ENCODE measurements around the gene BICD2. TPM values are rescaled to one million over a fixed set of nuclear protein-coding genes. Genes with fewer than 3 reads are reported as not detected.

BICD2 gene
- total and polyA plus RNA-seq, 4 donors, result 13.8 to 33.2 (median 26.4) TPM

- Histone ChIP-seq H3K27me3 (ENCODE audit: control insufficient read depth in 3 of 3, insufficient read depth in 3 of 3, low read length in 2 of 3) (no peaks in the 10 kb centered on the region), H3K36me3 (ENCODE audit: control insufficient read depth in 4 of 4, insufficient read depth in 4 of 4, low read length in 4 of 4) (peaks cover 0 to 6% (median under 1%) of the 10 kb centered on the region in 4 donors), H3K4me3 (no peak overlapping the region), H3K27ac (ENCODE audit: low read depth in 1 of 2, low read length in 1 of 2) (no peak overlapping the region), H3K4me1 (ENCODE audit: control insufficient read depth in 5 of 5, insufficient read depth in 5 of 5, low read length in 5 of 5) (peaks cover 8 to 28% (median 17%) of the 10 kb centered on the region in 5 donors), H3K9ac (ENCODE audit: insufficient read depth in 1 of 2, low read length in 2 of 2) (no peak overlapping the region), H3K9me3 (ENCODE audit: control insufficient read depth in 4 of 4, insufficient read depth in 3 of 4, low read length in 3 of 4) (peaks cover 0 to 3% (median 0%) of the 10 kb centered on the region in 4 donors)
- DNase-seq (no peak), ATAC-seq (ENCODE audit: insufficient read depth, low FRiP score) (no peak)
- WGBS, 2 donors, result 58 to 73% methylated on average over 4 of the region's 4 CpGs
- no peak for TF ChIP-seq CTCF (IDR thresholded peaks at IDR 0.05; ENCODE audit: control extremely low read depth, extremely low read depth)
Measured at GRCh38 chr9:92752812-92753404, 11.7 kb downstream of the BICD2 start.

- no peak for TF ChIP-seq CTCF (IDR thresholded peaks at IDR 0.05; ENCODE audit: control extremely low read depth, extremely low read depth)
- Histone ChIP-seq H3K27ac (ENCODE audit: low read depth in 1 of 2, low read length in 1 of 2) (peak overlapping the region; percentile 37 to 43), H3K9ac (ENCODE audit: insufficient read depth in 1 of 2, low read length in 2 of 2) (no peak overlapping the region), H3K9me3 (ENCODE audit: control insufficient read depth in 4 of 4, insufficient read depth in 3 of 4, low read length in 3 of 4) (no peaks in the 10 kb centered on the region), H3K4me1 (ENCODE audit: control insufficient read depth in 5 of 5, insufficient read depth in 5 of 5, low read length in 5 of 5) (peaks cover 20 to 44% (median 38%) of the 10 kb centered on the region in 5 donors), H3K27me3 (ENCODE audit: control insufficient read depth in 3 of 3, insufficient read depth in 3 of 3, low read length in 2 of 3) (no peaks in the 10 kb centered on the region), H3K4me3 (no peak overlapping the region), H3K36me3 (ENCODE audit: control insufficient read depth in 4 of 4, insufficient read depth in 4 of 4, low read length in 4 of 4) (no peaks in the 10 kb centered on the region)
- DNase-seq (no peak), ATAC-seq (ENCODE audit: insufficient read depth, low FRiP score) (no peak)
- WGBS, 2 donors, result 48 to 59% methylated on average over 6 of the region's 6 CpGs
Measured at GRCh38 chr9:92749934-92750315, 14.7 kb downstream of the BICD2 start.

GRCh38 chr9:92749071-92749933 lies 15.3 kb downstream of the BICD2 start:
- Histone ChIP-seq H3K36me3 (ENCODE audit: control insufficient read depth in 4 of 4, insufficient read depth in 4 of 4, low read length in 4 of 4) (no peaks in the 10 kb centered on the region), H3K27me3 (ENCODE audit: control insufficient read depth in 3 of 3, insufficient read depth in 3 of 3, low read length in 2 of 3) (no peaks in the 10 kb centered on the region), H3K27ac (ENCODE audit: low read depth in 1 of 2, low read length in 1 of 2) (peak overlapping the region; percentile 37 to 43), H3K4me3 (no peak overlapping the region), H3K9ac (ENCODE audit: insufficient read depth in 1 of 2, low read length in 2 of 2) (no peak overlapping the region), H3K9me3 (ENCODE audit: control insufficient read depth in 4 of 4, insufficient read depth in 3 of 4, low read length in 3 of 4) (no peaks in the 10 kb centered on the region), H3K4me1 (ENCODE audit: control insufficient read depth in 5 of 5, insufficient read depth in 5 of 5, low read length in 5 of 5) (peaks cover 21 to 44% (median 38%) of the 10 kb centered on the region in 5 donors)
- DNase-seq, result no peak
- no peak for ATAC-seq (ENCODE audit: insufficient read depth, low FRiP score)
- no peak for TF ChIP-seq CTCF (IDR thresholded peaks at IDR 0.05; ENCODE audit: control extremely low read depth, extremely low read depth)
- WGBS, 2 donors, result 61 to 72% methylated on average over 12 of the region's 12 CpGs
